ENCODE data around the gene SELENOM. TPM values are rescaled to one million over a fixed set of nuclear protein-coding genes. Genes with fewer than 3 reads are reported as not detected.
"Not testable (repeated sequence)": the region's sequence is repeated elsewhere in the genome, so short reads cannot be mapped to it uniquely, and the experiment has no call there.

The SELENOM gene
- total RNA-seq, 1 donor from 2014 or later = 228 TPM

GRCh38 chr22:31120642-31121041, 13.3 kb upstream of the SELENOM start:
- TF ChIP-seq CTCF (IDR thresholded peaks at IDR 0.05) = no peak
- Mint-ChIP-seq H3K27ac (ENCODE audit: unreplicated experiment) (no peak overlapping the region), H3K27me3 (ENCODE audit: low read depth) (no peaks in the 10 kb centered on the region), H3K36me3 (ENCODE audit: low read depth) (no peaks in the 10 kb centered on the region), H3K9me3 (ENCODE audit: low read depth) (no peaks in the 10 kb centered on the region), H3K4me1 (ENCODE audit: low read depth) (peaks cover 14% of the 10 kb centered on the region), H3K4me3 (ENCODE audit: unreplicated experiment) (no peak overlapping the region)
- no peak for DNase-seq (ENCODE audit: low spot score)

GRCh38 chr22:31120230-31120629, 12.9 kb upstream of the SELENOM start:
- no peak for TF ChIP-seq CTCF (IDR thresholded peaks at IDR 0.05)
- H3K36me3 Mint-ChIP-seq (ENCODE audit: low read depth) = no peaks in the 10 kb centered on the region
- DNase-seq (ENCODE audit: low spot score) = no peak
- H3K4me3 Mint-ChIP-seq (ENCODE audit: unreplicated experiment) = no peak overlapping the region
- H3K27me3 Mint-ChIP-seq (ENCODE audit: low read depth) = no peaks in the 10 kb centered on the region
- no peaks in the 10 kb centered on the region for H3K9me3 Mint-ChIP-seq (ENCODE audit: low read depth)
- H3K4me1 Mint-ChIP-seq (ENCODE audit: low read depth) = peaks cover 14% of the 10 kb centered on the region
- no peak overlapping the region for H3K27ac Mint-ChIP-seq (ENCODE audit: unreplicated experiment)

GRCh38 chr22:31119026-31119717, 11.8 kb upstream of the SELENOM start:
- TF ChIP-seq CTCF (IDR thresholded peaks at IDR 0.05) = no peak
- H3K4me1 Mint-ChIP-seq (ENCODE audit: low read depth) = peaks cover 14% of the 10 kb centered on the region
- no peaks in the 10 kb centered on the region for H3K9me3 Mint-ChIP-seq (ENCODE audit: low read depth)
- no peaks in the 10 kb centered on the region for H3K36me3 Mint-ChIP-seq (ENCODE audit: low read depth)
- H3K27ac Mint-ChIP-seq (ENCODE audit: unreplicated experiment) = no peak overlapping the region
- H3K27me3 Mint-ChIP-seq (ENCODE audit: low read depth) = no peaks in the 10 kb centered on the region
- DNase-seq (ENCODE audit: low spot score) = no peak
- H3K4me3 Mint-ChIP-seq (ENCODE audit: unreplicated experiment) = no peak overlapping the region

- no peak overlapping the region for H3K27ac Mint-ChIP-seq (ENCODE audit: unreplicated experiment)
- H3K9me3 Mint-ChIP-seq (ENCODE audit: low read depth) = no peaks in the 10 kb centered on the region
- H3K27me3 Mint-ChIP-seq (ENCODE audit: low read depth) = no peaks in the 10 kb centered on the region
- peaks cover 11% of the 10 kb centered on the region for H3K4me1 Mint-ChIP-seq (ENCODE audit: low read depth)
- H3K36me3 Mint-ChIP-seq (ENCODE audit: low read depth) = no peaks in the 10 kb centered on the region
- no peak overlapping the region for H3K4me3 Mint-ChIP-seq (ENCODE audit: unreplicated experiment)
- TF ChIP-seq CTCF (IDR thresholded peaks at IDR 0.05) = no peak
- no peak for DNase-seq (ENCODE audit: low spot score)
Measured at GRCh38 chr22:31118046-31118820, 10.9 kb upstream of the SELENOM start.

GRCh38 chr22:31112547-31113091, 5.3 kb upstream of the SELENOM start:
- DNase-seq (ENCODE audit: low spot score); H3K9me3 Mint-ChIP-seq (ENCODE audit: low read depth); H3K36me3 Mint-ChIP-seq (ENCODE audit: low read depth): not testable (repeated sequence)

More at GRCh38 chr22:31112547-31113091, 5.3 kb upstream of the SELENOM start:
- not testable (repeated sequence) for H3K4me3 Mint-ChIP-seq (ENCODE audit: unreplicated experiment); H3K27me3 Mint-ChIP-seq (ENCODE audit: low read depth); H3K27ac Mint-ChIP-seq (ENCODE audit: unreplicated experiment); H3K4me1 Mint-ChIP-seq (ENCODE audit: low read depth)

Data from chondrocyte (in vitro differentiated cells).